HG02759 (cell line): ENCODE results near the gene FAM222A.
A peak's percentile ranks its signal among the peaks of the same experiment; 100 is the strongest.

Source experiments
- ATAC-seq: cut with Tn5 transposase; IDR thresholded peaks from one replicate; pipeline ENCODE4 v1.9.1; 2021; ENCODE audit warnings: mild to moderate bottlenecking, moderate library complexity; ENCODE audit not compliant: unreplicated experiment

Gene FAM222A

GRCh38 chr12:109710747-109711595, 2.7 kb upstream of the FAM222A start:
- no peak for ATAC-seq

DNA sequence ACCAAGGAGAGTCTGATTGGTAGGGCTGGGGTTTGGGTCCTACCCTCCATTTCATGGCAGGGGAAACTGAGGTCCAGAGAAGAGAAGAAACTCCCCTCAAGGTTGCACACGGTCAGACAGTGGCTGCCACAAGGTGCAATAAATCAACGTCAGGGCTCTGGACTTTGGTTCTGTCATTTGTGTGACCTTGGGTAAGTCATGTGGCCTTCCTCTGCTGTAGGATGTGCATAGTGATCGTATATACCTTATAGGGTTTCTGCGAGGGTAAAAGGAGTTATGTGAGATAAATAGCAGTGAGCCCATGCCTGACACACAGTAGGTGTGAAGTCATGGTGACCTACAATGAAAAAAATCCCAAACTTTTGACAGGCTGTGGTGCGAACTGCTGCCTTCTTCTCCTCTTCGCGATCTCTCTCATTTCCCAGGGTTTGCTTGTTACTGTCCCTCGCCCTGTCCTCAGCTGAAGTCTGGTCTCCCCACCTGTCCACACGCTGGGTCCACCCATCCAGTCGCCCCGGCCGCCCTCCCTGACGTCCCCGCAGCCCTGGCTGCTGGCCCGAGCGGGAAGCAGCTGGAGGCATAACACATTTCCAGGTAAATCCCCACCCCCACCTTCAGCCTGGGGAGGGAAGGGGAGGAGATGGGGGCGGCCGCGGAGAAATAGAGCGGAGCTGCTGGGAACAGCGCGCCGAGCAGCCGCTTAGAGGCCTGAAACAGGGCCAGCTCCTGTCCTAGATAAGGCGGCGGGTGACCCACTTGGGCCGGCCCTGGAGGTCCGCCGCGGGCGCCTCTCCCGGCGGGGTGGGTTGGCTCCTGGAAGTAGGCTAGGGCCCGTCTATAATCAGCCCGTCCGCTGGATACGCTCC, 1.8 kb upstream of the FAM222A start:
- ATAC-seq: no peak

GRCh38 chr12:109714141-109714912, 702 bp downstream of the FAM222A start:
- peak; percentile 23 for ATAC-seq

DNA sequence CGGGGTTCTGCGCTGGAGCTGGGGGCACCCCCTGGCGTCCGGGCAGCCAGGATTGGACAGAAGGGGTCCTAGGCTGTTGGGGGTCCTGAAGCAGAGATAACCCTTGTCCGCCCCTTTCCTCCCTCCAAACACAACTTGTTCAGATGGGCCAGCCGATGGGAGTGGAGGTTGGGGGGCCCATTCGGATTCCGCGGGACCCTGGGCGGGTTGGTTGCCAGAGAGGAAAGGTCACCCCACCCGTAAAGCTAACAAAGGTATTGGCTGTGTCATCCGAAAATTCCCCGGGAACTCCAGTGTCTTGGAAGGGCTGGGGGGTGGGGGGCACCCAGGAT, 1.3 kb downstream of the FAM222A start:
- no peak for ATAC-seq

- ATAC-seq: no peak
Observed at GRCh38 chr12:109715310-109716091, 1.9 kb downstream of the FAM222A start.

- ATAC-seq: no peak
Observed at GRCh38 chr12:109716092-109716479, 2.5 kb downstream of the FAM222A start.

GRCh38 chr12:109716512-109717389, 3.1 kb downstream of the FAM222A start:
- ATAC-seq: no peak

- no peak for ATAC-seq
Observed at GRCh38 chr12:109717390-109718357, 4.0 kb downstream of the FAM222A start.

- no peak for ATAC-seq
Observed at GRCh38 chr12:109718390-109718789, 4.8 kb downstream of the FAM222A start.

GRCh38 chr12:109719123-109720022, 5.7 kb downstream of the FAM222A start:
- no peak for ATAC-seq

GRCh38 chr12:109720152-109720856, 6.7 kb downstream of the FAM222A start:
- ATAC-seq: no peak

DNA sequence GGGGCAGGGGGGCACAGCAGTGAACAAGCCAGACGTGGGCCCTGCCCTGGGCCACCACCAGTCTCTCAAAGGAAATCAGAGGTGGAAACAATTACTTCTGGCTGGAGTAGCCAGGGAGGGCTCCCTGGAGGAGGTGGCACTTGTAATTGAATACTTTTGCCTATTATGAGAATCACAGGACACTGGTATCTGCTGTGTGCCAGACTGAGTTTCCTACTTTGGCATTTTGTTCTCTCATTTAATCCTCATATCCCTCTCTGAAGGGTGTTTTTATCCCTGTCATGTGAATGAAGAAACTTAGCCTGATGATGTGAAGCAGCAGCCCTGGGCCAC, 7.2 kb downstream of the FAM222A start:
- no peak for ATAC-seq

DNA sequence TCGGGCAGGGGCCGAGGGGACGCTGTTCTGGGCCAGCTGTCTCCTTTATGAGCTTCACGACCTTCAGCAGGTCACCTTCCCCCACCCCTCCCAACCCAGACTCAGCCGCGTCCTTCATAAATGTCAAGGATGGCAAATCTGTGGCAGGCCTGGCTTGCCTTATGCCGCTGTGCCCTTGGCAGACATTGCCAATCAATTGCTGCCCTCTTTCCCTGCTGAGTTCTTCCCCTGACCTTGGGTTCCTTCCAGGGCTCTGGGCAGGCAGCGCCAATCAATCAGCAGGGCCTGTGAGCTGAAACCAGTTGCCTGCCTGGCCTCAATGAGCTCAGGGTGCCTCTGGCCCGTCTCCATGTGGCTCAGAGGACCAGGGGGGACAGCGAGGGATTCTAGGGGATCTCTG, 7.7 kb downstream of the FAM222A start:
- ATAC-seq: no peak

DNA sequence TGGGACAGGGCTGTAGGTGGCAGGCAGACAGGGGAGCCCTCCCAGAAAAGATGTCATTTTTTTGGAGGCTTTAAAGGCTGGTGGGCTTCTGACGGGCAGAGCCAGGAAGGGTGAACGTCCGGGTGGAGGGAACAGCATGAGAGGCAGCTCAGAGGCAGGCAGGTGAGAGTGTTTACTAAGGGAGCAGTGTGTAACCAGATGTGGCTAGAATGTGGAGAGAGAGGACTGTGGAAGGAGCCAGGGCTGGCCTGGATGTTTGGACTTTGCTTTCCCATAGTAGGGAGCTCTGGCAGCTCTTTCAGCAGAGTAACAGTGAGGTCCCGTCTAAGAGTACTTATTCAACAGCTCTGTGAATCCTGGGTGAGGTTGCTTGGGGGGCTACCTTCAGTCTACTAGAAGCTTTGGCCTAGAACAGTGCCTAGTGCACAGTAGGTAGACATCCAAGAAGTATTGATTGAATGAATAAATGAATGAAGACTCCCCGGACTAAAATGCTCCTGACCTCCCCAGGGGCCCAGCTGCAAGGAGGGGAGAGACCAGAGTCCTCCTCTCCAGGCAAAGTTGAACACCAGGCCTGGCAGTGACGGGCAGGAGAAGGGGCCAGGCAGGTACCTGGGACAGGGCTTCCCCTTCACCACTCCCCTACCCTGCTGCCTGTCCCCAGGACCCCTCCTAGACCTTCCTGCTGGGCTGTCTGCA, 8.5 kb downstream of the FAM222A start:
- ATAC-seq: no peak

GRCh38 chr12:109722721-109723094, 9.1 kb downstream of the FAM222A start:
- no peak for ATAC-seq

DNA sequence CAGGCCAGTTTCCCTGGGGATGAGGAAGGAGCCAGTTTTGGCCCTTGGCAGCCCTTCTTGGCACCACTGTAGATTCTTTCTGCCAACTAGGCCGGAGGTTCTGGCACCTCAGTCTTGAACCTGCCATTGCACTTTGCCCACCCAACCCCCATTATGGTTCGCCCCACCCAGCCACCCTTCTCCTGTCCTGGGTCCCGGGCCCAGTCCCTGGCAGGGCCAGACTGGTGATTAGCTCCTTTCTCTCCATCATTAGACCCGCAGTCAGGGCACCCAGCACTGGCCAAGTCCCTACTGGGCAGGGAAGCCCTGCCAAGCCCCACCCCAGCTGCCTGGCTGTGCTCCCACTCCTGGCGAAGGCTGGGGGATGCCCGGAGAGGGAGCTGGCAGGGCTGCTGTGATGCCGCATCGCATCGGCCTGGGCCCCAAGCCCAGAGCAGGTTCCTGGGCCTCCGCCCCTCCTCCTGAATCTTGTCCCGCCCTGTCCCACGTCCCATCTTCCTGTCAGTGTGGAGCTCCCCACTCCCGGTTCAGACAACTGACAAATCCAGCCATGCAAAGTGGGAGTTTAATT, 9.8 kb downstream of the FAM222A start:
- no peak for ATAC-seq
